HTERT RPE-1 (cell line): ENCODE data around the gene OVCA2.

ENCODE experiments used
- in situ Hi-C: fragments of 300-500 bp; cut with MboI; formaldehyde crosslinking; loops from 4 replicates; pipeline ENCODE4 v1.14.3; 2020; ENCODE audit warnings: low sequenced_read_pairs

OVCA2 gene

DNA sequence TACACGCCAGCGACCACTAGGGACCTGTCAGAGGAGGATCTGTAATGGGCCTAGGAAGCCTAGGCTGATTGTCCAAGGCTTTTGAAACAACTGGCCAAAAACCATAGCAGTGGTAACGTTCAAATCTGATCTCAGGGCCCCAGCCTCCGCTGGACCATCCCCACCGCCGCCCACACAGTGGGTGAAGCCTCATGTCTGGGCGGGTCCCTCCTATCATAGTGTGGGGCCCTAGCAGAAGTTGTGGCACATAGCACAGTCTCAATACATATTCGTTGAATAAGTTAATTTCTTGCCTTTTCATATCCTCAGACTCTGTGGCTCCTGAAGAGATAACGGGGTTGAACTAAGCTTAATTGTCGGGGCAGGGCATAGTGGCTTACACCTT is 11.1 kb upstream of the OVCA2 start:
- in situ Hi-C loops = no loop called here

- in situ Hi-C loops = no loop called here
Measured at GRCh38 chr17:2033153-2033552, 8.7 kb upstream of the OVCA2 start.

GRCh38 chr17:2034157-2034556 is 7.7 kb upstream of the OVCA2 start:
- in situ Hi-C loops = no loop called here

GRCh38 chr17:2034806-2035540 is 6.8 kb upstream of the OVCA2 start:
- in situ Hi-C loops = no loop called here

GRCh38 chr17:2035541-2036488 is 6.0 kb upstream of the OVCA2 start:
- in situ Hi-C loops = no loop called here

GRCh38 chr17:2037155-2037554 is 4.7 kb upstream of the OVCA2 start:
- in situ Hi-C loops = no loop called here

- in situ Hi-C loops = no loop called here
Measured at GRCh38 chr17:2040219-2040827, 1.5 kb upstream of the OVCA2 start.

- in situ Hi-C loops = no loop called here
Measured at GRCh38 chr17:2040942-2041560, 771 bp upstream of the OVCA2 start.

DNA sequence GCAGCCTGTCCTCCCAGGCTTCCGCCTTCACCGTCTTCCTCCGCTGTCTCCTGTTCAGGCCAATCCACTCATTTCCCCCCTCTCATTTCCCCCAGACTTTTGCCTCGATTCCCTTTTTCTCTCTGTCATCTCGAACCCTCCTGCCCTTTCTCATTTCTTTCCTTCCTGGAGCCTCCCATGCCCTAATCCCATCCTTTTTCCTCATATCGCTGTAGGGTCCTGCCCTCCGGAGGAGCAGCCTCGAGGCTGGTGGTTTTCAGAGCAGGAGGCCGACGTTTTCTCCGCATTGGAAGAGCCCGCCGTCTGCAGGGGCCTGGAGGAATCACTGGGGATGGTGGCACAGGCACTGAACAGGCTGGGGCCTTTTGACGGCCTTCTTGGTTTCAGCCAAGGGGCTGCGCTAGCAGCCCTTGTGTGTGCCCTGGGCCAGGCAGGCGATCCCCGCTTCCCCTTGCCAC is 597 bp downstream of the OVCA2 start:
- in situ Hi-C loops = no loop called here

GRCh38 chr17:2042933-2043332 is 1.1 kb downstream of the OVCA2 start:
- in situ Hi-C loops = no loop called here

- in situ Hi-C loops = no loop called here
Measured at GRCh38 chr17:2043785-2044184, 2.0 kb downstream of the OVCA2 start.

DNA sequence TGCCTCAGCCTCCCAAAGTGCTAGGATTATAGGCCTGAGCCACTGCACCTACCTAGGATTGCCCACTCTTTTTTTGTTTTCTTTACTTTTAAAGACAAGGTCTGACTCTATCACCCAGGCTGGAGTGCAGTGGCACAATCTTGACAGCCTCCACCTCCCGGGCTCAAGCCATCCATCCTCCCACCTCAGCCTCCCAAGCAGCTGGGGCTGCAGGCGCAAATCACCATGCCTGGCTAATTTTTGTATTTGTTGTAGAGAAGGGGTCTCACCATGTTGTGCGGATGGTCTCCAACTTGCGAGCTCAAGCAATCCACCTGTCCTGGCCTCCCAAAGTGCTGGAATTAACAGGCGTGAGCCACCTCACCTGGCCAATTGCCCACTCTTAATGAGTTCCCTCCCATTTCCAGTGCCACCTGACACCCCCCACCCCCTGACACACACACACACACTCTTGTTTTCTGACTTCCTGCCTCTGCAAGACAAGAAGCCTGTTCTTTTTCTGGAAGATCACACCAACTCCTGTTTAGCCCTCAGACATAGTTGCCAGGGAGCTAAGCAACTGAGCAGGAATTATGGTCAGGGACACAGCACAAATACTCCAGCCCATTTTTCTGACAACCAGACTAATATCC is 2.6 kb downstream of the OVCA2 start:
- in situ Hi-C loops = no loop called here

GRCh38 chr17:2047590-2047989 is 5.8 kb downstream of the OVCA2 start:
- in situ Hi-C loops = no loop called here

GRCh38 chr17:2048805-2049204 is 7.0 kb downstream of the OVCA2 start:
- in situ Hi-C loops = no loop called here

- in situ Hi-C loops = loop anchor here (25.0 kb wide), 1 partner anchor 188 kb away; no protein-coding TSS in a partner anchor
Measured at GRCh38 chr17:2049333-2050299, 7.8 kb downstream of the OVCA2 start.

DNA sequence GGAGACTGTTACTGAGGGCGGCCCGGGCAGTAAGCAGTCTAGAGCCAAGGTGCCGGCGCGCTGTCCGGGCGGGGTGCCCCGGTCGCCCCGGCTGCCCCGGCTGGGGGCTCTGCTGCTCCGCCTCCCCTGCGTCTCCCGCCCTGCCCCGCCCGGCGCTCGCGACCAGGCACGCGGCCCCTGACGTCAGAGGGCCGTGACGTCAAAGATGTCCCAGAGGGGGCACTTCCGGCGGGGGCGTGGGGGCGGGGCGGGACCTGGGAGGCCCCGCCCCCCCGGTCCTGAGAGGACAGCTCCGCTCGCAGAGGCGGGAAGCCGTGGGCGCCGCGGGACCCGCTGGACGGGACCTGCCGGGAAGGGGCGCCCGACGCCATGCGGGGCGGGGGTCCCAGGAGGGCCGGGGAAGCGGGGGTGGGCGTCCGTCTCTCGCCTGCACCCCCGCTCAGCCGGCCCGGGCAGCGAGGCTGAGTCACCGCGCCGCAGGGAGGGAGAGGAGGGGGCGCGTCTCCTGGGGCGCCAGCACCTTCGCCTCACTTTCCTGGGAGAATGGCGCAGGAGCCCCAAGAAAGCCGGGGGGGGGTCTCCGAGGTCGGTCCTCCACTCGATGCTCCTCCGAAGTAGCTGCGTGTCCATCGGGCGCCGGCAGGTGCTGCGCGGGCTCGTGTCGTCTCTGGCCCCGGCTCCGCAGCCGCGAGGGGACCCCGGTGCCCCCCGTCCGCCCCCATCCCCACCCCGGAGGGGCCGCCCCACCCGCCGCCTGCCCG is 8.7 kb downstream of the OVCA2 start:
- in situ Hi-C loops = loop anchor here (25.0 kb wide), 1 partner anchor 187 kb away; no protein-coding TSS in a partner anchor

GRCh38 chr17:2051061-2051932 is 9.5 kb downstream of the OVCA2 start:
- in situ Hi-C loops = loop anchor here (25.0 kb wide), 1 partner anchor 186 kb away; no protein-coding TSS in a partner anchor
